ENCODE measurements around the gene CCDC13. TPM values are rescaled to one million over a fixed set of nuclear protein-coding genes. Genes with fewer than 3 reads are reported as not detected.

CCDC13 gene
- total and polyA plus RNA-seq, 2 of the 13 experiments (the other 11 are each of a cell fraction or from before 2014, with no cell fraction given) = 0.22 to 0.51 TPM

- CTCF ChIA-PET (ENCODE audit: low intra/inter-chr PET ratio, low total read pairs) = no interaction called here
- intact Hi-C loops (cut with micrococcal nuclease; ENCODE audit: unreplicated experiment) (no loop called here), in situ Hi-C loops (cut with HindIII; ENCODE audit: extremely low pct_ligation_motif_present, low pct_unique_long_range_greater_than_20kb) (no loop called here)
- no TSS peak for BruUV-seq (replicated peaks)
- no peak overlapping the region for H2AFZ ChIP-seq (ENCODE audit: low read length)
- no peaks in the 10 kb centered on the region for H3K79me2 ChIP-seq (ENCODE audit: insufficient read depth, low read length)
- H3K36me3 ChIP-seq (replicated peaks in 1 of 2; ENCODE audit: control insufficient read depth in 1 of 2, insufficient read depth in 2 of 2, low read length in 2 of 2) = no peaks in the 10 kb centered on the region
- POLR2A ChIA-PET = interaction anchor here (0.9 to 1.5 kb wide), 2 partner anchors 9 to 63 kb away, joined by 3 to 10 read pairs; partner anchors contain the start of gene HIGD1A
- no peak for TF ChIP-seq ZNF333 (CRISPR knock-in tag; IDR thresholded peaks at IDR 0.05; ENCODE audit: borderline replicate concordance)
- no peak for TF ChIP-seq ZNF431 (CRISPR knock-in tag; IDR thresholded peaks at IDR 0.05; ENCODE audit: borderline replicate concordance, low read depth)
- no peak for TF ChIP-seq TCF12 (IDR thresholded peaks at IDR 0.05)
- TF ChIP-seq TCF12 (CRISPR knock-in tag; IDR thresholded peaks at IDR 0.05) = no peak
- TF ChIP-seq NR2F1 (CRISPR knock-in tag; IDR thresholded peaks at IDR 0.05) = no peak
- TF ChIP-seq, protein P1, sequence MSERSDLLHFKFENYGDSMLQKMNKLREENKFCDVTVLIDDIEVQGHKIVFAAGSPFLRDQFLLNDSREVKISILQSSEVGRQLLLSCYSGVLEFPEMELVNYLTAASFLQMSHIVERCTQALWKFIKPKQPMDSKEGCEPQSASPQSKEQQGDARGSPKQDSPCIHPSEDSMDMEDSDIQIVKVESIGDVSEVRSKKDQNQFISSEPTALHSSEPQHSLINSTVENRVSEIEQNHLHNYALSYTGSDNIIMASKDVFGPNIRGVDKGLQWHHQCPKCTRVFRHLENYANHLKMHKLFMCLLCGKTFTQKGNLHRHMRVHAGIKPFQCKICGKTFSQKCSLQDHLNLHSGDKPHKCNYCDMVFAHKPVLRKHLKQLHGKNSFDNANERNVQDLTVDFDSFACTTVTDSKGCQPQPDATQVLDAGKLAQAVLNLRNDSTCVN (CRISPR knock-in tag; IDR thresholded peaks at IDR 0.05; ENCODE audit: borderline replicate concordance) = no peak
- no peak for TF ChIP-seq GABPA (IDR thresholded peaks at IDR 0.05; ENCODE audit: low read depth, low read length)
- no peak for TF ChIP-seq GABPA (CRISPR knock-in tag; IDR thresholded peaks at IDR 0.05; ENCODE audit: low read depth)
- no peak for TF ChIP-seq SIX4 (CRISPR knock-in tag; IDR thresholded peaks at IDR 0.05)
- TF ChIP-seq ZNF124 (CRISPR knock-in tag; IDR thresholded peaks at IDR 0.05) = no peak
- TF ChIP-seq, protein P2, sequence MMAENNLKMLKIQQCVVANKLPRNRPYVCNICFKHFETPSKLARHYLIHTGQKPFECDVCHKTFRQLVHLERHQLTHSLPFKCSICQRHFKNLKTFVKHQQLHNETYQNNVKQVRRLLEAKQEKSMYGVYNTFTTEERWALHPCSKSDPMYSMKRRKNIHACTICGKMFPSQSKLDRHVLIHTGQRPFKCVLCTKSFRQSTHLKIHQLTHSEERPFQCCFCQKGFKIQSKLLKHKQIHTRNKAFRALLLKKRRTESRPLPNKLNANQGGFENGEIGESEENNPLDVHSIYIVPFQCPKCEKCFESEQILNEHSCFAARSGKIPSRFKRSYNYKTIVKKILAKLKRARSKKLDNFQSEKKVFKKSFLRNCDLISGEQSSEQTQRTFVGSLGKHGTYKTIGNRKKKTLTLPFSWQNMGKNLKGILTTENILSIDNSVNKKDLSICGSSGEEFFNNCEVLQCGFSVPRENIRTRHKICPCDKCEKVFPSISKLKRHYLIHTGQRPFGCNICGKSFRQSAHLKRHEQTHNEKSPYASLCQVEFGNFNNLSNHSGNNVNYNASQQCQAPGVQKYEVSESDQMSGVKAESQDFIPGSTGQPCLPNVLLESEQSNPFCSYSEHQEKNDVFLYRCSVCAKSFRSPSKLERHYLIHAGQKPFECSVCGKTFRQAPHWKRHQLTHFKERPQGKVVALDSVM (CRISPR knock-in tag; IDR thresholded peaks at IDR 0.05) = no peak
- DNase-seq (ENCODE audit: low spot score) (no peak), FAIRE-seq (no peak), ATAC-seq (no peak; the same call in 2 of the 3 replicates)
- H3K4me1 ChIP-seq (ENCODE audit: insufficient read depth, low read length) = peaks cover 52% of the 10 kb centered on the region
- H3K4me2 ChIP-seq (ENCODE audit: low read depth, low read length) = no peak overlapping the region
- no peak overlapping the region for H3K9ac ChIP-seq (ENCODE audit: insufficient read depth, low read depth, low read length)
- H3K27ac ChIP-seq (ENCODE audit: extremely low read length, insufficient read depth, low read length) = no peak overlapping the region
- H4K20me1 ChIP-seq (ENCODE audit: insufficient read depth, low read length) = no peaks in the 10 kb centered on the region
- H3K4me3 ChIP-seq (replicated peaks in 1 of 3; ENCODE audit: insufficient read depth in 1 of 3, low read depth in 2 of 3, low read length in 3 of 3) = no peak overlapping the region
- no peaks in the 10 kb centered on the region for H3K27me3 ChIP-seq (ENCODE audit: control insufficient read depth in 1 of 2, insufficient read depth in 2 of 2, low read length in 2 of 2)
- no peaks in the 10 kb centered on the region for H3K9me3 ChIP-seq (ENCODE audit: low read length)
- WGBS (ENCODE audit: low lambda C conversion rate) = 56% methylated on average over 3 of the region's 3 CpGs
Measured at GRCh38 chr3:42741796-42742195, 31.3 kb downstream of the CCDC13 start.

All from HepG2 (cell line).